Stimulated activated CD8-positive, alpha-beta memory T cell treated with anti-CD3 and anti-CD28 coated beads, Interleukin-15, amount 100 ng/mL, for 24 hours (primary cell): Measurements from ENCODE around the gene TEDC2.
"Not testable (repeated sequence)": the region's sequence is repeated elsewhere in the genome, so short reads cannot be mapped to it uniquely, and the experiment has no call there.

Experiments used
- DNase-seq: peaks from one replicate; pipeline ENCODE4 v3.0.0-alpha.2; 2020; ENCODE audit warnings: low read depth

The TEDC2 gene

DNA sequence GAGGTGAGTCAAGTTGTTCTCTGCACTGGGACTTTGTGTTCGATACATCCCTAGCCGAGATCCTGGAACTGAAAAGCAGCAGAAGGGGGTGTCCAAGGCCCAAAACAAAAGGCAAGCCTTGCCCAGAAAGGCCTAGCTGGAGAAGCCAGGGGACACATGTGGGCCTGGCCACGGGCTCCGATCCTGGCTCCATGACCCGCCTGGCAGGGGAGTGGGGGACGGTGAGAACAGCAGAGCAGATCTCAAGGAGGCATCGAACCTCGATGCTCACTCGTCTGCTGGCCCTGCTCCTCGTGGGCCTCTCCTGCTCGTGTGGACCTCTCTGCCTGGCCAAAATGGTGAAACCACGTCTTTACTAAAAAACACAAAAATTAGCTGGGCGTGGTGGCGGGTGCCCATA, 21.8 kb upstream of the TEDC2 start:
- no peak for DNase-seq

DNA sequence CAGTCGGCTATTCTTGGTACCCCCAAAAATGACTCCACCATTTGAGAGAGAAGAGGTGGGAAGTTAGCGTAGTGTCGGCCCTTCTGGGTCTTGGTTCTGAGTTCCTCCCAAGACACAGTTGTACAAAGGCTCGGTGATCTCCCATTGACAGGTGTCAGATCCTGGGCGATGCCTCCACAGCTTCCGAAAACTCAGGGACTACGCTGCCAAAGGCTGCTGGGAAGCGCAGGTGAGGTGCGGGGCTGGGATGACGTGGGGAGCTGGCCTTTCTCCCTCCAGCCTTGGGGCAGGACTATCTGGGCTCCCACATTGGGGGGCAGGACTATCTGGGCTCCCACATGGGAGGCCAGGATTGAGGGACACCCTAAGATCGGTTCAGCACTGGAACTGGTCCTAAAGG, 20.3 kb upstream of the TEDC2 start:
- no peak for DNase-seq

DNA sequence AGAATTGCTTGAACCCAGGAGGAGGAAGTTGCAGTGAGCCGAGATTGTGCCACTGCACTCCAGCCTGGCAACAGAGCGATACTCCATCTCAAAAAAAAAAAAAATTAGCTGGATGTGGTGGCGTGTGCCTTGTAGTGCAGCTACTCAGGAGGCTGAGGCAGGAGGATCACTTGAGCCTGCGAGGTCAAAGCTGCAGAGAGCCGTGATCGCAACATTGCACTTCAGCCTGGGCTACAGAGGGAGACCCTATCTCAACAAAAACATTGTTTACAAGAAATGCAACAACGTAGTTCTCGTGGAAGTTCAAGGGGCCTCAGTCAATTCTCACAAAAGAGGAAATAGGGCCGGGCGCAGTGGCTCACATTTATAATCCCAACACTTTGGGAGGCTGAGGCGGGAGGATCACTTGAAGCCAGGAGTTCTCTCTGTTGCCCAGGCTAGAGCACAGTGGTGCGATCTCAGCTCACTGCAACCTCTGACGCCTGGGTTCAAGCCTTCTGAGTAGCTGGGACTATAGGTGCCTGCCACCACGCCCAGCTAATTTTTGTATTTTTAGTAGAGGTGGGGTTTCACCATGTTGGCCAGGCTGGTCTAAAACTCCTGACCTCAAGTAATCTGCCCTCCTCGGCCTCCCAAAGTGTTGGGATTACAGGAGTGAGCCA, 18.6 kb upstream of the TEDC2 start:
- DNase-seq, result not testable (repeated sequence)

DNA sequence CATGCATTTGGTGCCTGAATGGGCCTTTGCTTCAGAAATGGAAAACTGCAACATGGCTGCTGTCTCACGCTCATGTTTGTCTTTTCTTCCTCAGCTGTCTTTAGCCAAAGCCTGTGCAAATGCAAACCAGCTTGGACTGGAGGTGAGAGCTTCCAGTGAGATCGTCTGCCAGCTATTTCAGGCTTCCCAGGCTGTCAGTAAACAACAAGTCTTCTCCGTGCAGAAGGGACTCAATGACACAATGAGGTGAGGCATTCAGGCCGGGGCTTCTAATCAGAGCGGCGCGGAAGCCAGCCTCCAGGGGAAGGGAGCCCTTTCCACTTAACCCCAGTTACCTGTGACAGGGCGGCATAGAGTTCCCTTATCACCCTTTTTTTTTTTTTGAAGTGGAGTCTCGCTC, 16.4 kb upstream of the TEDC2 start:
- no peak for DNase-seq

DNA sequence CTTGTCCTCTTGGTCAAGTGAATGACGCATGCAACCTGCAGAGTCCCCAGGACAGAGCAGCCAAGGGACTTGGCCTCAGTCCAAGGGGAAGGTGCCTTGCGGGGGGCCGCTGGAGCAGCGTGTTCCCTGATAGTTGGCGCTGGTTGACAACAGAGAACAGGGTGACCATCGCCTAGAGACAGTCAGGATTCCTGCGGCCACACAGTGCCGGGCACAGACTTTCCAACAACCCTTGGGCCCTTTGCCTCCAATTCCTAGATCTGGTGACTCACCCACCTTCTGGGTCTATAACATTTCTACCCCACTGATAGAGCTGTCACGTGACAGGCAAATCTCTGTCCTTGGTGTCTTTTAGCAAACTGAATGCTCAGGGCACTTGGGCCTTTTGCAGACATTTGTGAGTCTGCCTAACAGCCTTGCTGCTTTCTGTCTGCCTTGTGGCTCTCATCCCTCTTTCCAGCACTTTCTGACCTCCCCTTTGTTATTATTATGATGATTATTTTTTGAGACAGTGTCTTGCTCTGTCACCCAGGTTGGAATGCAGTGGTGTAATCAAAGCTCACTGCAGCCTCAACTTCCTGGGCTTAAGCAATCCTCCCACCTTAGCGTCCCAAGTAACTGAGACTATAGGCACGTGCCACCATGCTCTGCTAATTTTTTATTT, 11.9 kb upstream of the TEDC2 start:
- DNase-seq, result no peak

DNA sequence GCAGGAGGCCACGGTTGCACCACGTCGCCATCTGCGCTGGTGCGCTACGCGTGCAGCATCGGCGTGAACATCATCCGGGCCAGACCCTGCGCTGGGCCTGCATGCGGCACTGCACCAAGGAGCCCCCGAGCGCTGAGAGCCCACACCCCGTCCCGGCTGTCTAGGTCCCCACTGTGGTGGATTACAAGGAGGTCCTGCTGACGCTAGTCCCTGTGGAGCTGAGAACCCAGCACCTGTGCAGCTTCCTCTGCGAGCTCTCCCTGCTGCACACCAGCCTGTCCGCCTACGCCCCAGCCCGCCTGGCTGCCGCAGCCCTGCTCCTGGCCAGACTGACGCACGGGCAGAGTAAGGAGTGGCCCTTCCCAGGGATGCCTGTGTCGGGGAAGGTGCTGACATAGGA, 10.8 kb upstream of the TEDC2 start:
- DNase-seq, result no peak

DNA sequence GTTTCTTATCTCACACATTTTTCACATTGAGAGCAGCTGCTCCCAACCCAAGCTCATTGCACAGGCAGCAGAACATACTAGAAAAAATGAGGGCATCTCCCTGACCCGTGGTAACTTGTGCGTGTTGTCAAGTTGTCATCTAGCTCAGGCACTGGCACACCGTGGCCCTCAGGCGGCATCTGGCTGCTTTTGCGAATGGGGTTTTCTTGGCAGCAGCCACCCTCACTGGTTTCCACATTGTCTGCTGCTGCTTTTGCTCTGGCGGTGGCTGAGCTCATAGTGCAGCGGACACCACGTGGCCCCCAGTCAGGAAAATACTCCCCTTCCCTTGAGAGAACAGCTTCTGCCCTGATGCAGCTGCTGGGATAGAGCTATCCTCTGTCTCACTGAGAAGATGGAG, 9.4 kb upstream of the TEDC2 start:
- DNase-seq, result no peak

DNA sequence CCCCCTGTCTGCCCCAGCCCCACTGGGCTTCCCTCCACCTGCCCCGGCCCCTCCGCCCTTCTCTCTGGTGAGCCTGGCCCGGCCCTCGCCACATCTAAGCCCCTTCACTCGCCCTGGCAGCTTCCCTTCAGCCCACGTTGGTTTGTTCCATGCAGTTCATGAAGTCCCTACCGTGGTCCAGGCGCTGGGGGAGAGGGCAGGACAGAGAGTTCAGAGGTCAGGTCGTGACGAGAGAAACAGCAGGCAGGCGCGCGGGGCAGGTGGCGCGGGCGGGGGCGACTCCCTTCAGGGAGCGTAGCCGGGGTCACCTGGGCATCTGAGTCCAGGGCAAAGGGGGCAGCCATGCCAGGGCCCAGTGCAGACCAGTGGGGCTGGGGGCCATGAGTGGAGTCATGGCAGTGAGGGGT, 8.9 kb upstream of the TEDC2 start:
- DNase-seq, result no peak

DNA sequence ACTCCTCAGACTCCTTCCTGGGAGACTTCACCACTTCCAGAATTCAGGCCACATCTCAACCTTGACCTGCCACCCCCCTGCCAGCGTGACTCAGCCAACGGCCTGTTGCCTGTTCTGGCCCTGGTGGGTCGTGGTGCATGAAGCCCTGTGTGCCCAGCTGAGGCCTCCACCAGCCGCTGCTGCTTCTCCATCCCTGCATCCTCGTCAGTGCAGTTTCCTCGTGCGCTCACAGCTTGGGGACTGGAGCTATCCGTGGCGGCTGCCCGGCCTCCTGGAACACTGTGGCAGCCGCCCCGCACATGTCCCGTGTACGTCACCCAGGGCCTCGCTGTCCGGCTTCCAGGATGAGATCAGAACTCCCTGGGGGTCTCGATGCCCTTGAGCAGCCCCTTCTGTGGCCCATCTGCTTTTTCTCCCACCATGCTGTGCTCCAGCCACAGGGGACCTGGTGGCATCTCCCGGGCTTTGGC, 8.0 kb upstream of the TEDC2 start:
- no peak for DNase-seq

DNA sequence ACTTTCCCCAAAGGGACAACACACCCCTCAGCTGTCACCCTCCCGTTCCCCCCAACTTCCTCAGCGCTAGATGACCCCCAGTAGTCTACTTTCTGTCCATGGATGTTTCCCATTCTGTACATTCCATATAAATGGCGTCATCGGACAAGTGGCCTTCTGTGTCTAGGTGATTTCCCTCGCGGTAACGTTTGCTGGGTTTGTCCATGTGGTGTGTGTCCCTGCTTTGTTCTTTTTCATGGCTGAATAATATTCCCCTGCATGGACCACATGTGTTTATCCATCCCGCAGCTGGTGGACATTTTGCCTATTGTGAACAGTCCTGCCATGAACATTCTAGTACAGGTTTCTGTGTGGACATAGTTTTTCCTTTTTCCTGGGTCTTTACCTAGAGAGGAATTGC, 7.3 kb upstream of the TEDC2 start:
- no peak for DNase-seq

DNA sequence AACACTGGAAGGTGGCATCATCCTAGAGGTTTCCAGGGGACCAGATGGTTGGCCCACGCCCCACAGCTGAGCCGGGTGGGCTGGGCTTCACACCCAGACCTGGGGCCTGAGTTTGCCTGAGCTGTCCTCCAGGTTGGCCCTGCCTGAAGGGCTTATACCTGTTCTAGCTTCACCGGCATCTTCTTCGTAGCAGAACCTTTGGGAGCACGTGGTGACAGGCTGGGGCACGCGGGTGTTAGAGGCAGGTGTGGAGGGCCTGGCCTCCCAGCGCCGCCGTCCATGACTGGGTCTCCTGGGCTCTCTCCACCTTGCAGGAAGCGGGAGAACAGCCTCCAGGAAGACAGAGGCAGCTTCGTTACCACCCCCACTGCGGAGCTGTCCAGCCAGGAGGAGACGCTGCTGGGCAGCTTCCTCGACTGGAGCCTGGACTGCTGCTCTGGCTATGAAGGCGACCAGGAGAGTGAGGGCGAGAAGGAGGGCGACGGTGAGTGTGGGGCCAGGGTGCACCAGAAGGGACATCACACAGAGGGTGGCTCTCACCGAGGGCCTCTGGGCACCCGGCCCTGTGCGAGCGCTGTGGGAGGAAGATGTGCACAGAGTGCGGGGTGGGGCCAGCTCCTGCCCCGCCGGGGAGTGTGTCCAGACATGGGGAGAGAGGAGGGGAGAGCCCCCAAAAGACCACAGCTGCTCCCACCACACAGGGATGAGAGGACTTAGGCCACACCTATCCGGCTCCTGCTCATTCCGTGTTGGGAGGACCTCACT, 4.6 kb upstream of the TEDC2 start:
- no peak for DNase-seq

DNA sequence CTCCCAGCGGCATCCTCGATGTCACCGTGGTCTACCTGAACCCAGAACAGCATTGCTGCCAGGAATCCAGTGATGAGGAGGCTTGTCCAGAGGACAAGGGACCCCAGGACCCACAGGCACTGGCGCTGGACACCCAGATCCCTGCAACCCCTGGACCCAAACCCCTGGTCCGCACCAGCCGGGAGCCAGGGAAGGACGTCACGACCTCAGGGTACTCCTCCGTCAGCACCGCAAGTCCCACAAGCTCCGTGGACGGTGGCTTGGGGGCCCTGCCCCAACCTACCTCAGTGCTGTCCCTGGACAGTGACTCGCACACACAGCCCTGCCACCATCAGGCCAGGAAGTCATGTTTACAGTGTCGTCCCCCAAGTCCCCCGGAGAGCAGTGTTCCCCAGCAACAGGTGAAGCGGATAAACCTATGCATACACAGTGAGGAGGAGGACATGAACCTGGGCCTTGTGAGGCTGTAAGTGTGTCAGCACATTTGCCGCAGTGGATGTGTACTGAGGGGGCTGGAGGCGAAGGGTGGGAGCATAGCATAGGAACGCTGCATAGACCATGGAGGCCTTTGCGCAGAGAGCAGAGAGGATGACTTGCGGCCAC, 3.3 kb upstream of the TEDC2 start:
- DNase-seq, result no peak

DNA sequence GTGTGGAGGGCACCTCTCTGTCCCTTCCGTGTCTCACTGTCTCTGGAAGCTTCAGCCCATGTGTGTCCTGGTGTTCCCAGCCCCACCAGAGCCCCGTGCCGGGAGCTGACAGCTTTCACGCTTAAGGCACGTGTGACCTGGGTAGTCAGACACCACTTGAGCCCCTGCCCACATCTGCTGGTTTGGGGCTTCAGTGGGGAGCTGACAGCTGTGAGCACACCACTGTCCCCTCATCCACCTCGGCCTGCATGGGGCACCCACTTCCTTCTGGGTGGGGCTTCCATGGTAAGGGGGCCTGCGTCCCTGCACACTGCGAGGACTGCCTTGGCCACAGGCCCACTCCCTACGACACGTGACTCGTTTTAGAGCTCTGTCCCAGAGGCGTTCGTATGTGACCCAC, 2.6 kb upstream of the TEDC2 start:
- no peak for DNase-seq

DNA sequence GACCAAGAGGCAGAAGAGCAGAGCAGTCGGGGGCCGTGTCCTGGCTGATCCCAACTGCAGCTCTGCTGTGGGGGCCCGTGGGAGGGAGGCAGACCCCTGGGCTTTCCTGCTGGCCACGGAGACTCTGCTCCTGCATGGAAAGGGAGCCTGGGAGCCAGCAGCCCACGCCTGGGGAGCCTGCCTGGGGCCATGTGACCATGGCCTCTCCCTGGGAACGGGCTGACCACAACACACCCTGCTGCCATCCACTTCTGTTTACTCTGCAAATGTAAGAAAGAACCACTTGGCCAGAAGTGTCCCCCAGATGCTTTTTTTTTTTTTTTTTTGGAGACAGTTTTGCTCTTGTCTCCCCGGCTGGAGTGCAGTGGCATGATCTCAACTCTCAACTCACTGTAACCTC, 2.0 kb upstream of the TEDC2 start:
- no peak for DNase-seq

DNA sequence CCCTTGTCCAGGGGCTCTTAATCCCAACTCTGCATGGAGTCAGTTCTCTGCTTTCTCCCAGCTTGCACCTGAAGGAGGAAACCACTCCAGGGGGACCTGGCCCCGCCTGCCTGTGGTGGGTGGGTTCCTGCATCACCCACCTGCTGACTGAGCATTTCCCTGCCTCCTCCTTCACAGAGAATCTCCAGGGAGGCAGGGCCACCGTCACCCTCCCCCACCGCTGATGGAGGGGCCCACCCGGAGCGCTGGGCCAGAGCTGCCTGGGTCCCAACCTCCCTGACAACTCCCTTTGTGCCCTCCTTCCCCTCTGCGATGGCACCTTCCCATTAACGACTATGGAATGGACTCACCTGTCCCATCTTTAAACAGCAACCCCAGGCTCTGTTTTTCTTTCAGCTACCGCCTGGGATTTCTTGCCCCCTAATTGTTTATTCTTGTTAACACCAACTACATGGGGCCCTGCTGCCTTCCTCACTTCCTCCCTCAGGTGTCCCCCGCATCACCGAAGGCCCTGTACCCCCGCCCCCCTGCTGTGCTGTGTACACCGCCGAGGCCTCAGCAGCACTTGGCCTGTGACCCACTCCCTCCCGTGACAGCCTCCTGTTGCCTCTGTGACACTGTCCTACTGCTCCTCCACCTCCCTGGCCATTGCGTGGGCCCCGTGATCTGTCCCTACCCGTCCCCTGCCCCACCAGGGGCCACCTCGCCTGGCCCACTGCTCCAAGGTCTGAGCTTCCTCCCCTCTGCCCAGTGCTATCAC, 842 bp upstream of the TEDC2 start:
- DNase-seq, result no peak

DNA sequence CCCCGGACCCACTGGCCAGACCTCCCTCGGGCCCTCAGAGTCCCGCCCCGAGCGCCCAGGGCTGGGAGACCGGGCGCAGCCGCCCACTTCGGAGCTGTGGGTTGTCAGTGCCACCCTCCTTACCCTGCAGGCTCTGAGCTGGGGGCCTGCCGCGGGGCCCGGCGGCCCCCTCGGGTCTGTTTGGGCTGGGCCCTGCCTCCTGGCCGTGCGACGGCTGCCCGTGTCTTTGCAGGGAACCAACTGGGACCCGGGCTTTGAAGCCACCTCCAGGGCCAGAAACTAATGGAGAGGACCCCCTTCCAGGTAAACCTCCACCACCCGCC, 443 bp downstream of the TEDC2 start:
- no peak for DNase-seq

DNA sequence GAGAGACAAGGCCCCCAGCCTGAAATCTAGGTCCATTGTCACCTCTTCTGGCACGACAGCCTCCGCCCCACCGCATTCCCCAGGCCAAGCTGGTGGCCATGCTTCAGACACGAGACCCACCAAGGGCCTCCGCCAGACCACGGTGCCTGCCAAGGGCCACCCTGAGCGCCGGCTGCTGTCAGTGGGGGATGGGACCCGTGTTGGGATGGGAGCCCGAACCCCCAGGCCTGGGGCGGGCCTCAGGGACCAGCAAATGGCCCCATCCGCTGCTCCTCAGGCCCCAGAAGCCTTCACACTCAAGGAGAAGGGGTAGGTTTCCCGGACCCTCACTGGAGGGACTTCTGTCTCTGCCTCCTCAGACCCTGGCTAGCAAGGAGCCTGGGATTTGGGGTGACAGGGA, 1.0 kb downstream of the TEDC2 start:
- no peak for DNase-seq

DNA sequence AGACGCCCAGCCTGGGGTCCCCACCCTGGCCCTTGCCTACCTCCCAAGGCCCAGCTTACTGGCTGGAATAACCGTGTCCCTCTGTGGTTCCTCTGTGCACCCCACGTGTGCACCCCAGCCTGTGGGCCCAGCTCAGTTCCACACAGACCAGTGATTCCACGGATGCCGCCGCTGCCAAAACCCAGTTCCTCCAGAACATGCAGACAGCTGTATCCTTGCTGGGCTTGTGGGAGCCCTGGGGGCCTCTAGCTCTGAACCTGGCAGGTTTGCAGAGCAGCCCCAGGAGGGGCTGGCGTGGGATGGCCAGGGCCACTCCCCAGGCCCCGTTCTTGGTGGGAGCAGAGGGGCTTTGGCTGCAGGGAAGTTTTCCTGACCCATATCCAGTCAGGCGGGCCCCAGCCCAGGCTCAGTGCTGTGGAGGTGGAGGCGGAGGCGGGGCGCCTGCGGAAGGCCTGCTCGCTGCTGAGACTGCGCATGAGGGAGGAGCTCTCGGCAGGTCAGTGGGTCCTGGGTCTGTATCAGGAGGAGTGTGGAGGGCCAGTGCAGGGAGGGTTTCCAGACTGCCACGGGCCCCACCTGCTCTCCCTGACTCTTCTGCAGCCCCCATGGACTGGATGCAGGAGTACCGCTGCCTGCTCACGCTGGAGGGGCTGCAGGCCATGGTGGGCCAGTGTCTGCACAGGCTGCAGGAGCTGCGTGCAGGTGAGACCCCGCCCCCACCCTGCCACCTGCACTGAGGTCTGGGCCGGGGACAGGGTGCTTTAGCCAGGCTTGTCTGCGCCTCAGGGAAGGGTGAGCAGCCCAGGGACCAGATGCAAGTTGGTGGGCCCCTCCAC, 2.3 kb downstream of the TEDC2 start:
- no peak for DNase-seq

DNA sequence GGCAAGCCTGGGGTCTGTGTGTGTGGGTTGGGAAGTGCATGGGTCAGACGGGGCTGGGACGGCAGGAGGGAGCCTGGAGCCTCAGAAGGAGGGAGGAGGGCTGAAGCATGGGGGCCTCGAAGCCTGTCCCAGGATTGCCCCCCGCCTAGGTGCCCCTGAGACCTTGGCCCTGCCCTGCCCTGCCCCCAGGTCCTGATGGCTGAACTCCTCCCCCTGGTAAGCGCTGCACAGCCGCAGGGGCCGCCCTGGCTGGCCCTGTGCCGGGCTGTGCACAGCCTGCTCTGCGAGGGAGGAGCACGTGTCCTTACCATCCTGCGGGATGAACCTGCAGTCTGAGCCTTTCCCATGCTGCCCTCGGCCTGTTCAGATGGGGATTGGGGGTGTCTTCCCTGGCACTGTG, 4.4 kb downstream of the TEDC2 start:
- DNase-seq, result no peak

DNA sequence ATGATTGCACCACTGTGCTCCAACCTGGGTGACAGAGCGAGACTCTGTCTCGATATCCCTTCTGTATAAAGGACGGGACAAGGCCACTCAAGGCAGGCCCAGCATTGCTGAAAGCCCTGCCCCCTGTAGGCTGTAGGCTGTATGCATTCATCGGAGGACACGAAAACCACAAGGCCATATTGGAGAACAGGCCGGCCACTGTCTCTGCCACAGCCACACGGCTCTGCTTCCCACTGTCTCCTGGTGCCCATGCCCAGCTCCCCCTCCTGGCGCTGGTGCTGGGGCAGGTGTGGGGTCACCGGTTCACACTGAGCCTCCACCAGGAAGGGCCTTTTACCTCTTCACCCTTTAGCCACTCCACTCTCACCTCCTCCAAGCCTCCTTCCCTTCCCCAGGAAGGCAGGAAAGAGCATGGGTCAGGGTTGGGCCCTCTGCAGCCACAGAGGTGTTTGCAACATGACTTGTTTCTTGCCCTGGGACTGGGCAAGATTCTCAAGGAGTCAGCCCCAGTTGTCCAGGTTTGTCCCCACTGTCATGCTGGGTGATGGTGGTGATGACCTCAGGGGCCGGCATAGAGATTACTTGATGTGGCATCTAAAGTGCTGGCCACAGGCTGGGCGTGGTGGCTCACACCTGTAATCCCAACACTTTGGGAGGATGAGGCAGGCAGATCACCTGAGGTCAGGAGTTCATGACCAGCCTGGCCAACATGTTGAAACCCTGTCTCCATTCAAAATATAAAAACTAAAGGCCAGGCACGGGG, 5.9 kb downstream of the TEDC2 start:
- no peak for DNase-seq
